Osteoblast (primary cell): ENCODE data around the gene RFTN1. TPM values are rescaled to one million over a fixed set of nuclear protein-coding genes. Genes with fewer than 3 reads are reported as not detected.

Experiments
- DNase-seq: peaks from one replicate; pipeline ENCODE4 v3.0.0; 2011; ENCODE audit warnings: low spot score, mixed read lengths; ENCODE audit not compliant: insufficient read length; ENCODE audit errors: missing footprints
- H2AFZ ChIP-seq: 2 replicates; pipeline ENCODE4 v1.6.0; 2011; ENCODE audit warnings: mild to moderate bottlenecking, low read length
- H3K27ac ChIP-seq: 2 replicates; pipeline ENCODE4 v1.5.1; 2011; ENCODE audit warnings: mild to moderate bottlenecking, low read depth, low read length, moderate library complexity
- H3K27me3 ChIP-seq: 2 replicates; pipeline ENCODE4 v1.6.0; 2012; ENCODE audit warnings: mild to moderate bottlenecking, control low read depth, inconsistent platforms, low read length, moderate library complexity; ENCODE audit not compliant: insufficient read depth
- H3K36me3 ChIP-seq: 2 replicates; pipeline ENCODE4 v1.5.1; 2011; ENCODE audit warnings: mild to moderate bottlenecking, low read length, control low read depth, moderate library complexity; ENCODE audit not compliant: insufficient read depth
- H3K4me1 ChIP-seq: 2 replicates; pipeline ENCODE4 v1.5.1; 2011; ENCODE audit warnings: mild to moderate bottlenecking, low read length, control low read depth, moderate library complexity; ENCODE audit not compliant: insufficient read depth
- H3K4me2 ChIP-seq: 2 replicates; pipeline ENCODE4 v1.6.0; 2011; ENCODE audit warnings: mild to moderate bottlenecking, low read length; ENCODE audit not compliant: insufficient read depth
- H3K4me3 ChIP-seq: fragments of 200-600 bp; sonication (generic); 3 replicates; pipeline ENCODE4 v1.5.1; 2012; ENCODE audit warnings: mild to moderate bottlenecking, low read length, inconsistent platforms; ENCODE audit not compliant: insufficient read depth
- H3K79me2 ChIP-seq: 2 replicates; pipeline ENCODE4 v1.6.0; 2012; ENCODE audit warnings: mild to moderate bottlenecking, low read length, control low read depth, inconsistent platforms; ENCODE audit not compliant: insufficient read depth
- H3K9me3 ChIP-seq: 2 replicates; pipeline ENCODE4 v1.5.1; 2011; ENCODE audit warnings: low read depth, low read length, control low read depth
- H4K20me1 ChIP-seq: 2 replicates; pipeline ENCODE4 v1.6.0; 2012; ENCODE audit warnings: mild to moderate bottlenecking, low read length, control low read depth; ENCODE audit not compliant: insufficient read depth
- total RNA-seq: library from RNA; depleted of rRNA; stranded (reverse); fragments of >200 nt; gene quantifications from 2 replicates; pipeline ENCODE4 v1.2.3, GENCODE V29; 2012
- TF ChIP-seq, protein P1 (sequence below): IDR thresholded peaks from 2 replicates; pipeline ENCODE4 v1.5.1; 2011; ENCODE audit warnings: mild to moderate bottlenecking, low read depth, low read length, moderate library complexity; ENCODE audit errors: extremely low read depth

RFTN1 gene
- total RNA-seq, 1 donor = 99.2 TPM

DNA sequence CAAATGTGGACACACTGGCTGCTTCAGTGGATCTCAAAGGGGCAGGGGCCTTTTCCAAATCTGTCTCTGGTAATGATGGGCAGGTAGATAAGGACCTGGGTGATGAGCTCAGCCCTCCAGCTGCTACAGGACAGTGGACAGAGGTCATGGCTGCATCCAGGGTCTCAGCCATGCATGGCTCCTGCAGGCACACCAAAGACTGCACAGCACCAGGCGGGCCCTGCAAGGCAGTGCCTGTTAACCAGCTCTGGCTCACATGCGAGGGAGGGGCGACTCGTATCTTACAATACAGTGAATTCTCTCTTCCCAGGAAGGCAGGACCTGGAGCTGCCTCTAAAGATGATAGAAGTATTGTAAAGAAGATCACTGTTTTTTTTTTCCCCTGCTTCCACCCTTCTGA, 189.8 kb downstream of the RFTN1 start:
- H3K4me2 ChIP-seq = no peak overlapping the region
- no peak for DNase-seq

GRCh38 chr3:16322189-16322588, 191.3 kb downstream of the RFTN1 start:
- Histone ChIP-seq H3K27me3 (no peaks in the 10 kb centered on the region), H2AFZ (no peak overlapping the region), H3K9me3 (no peaks in the 10 kb centered on the region), H3K79me2 (no peaks in the 10 kb centered on the region), H3K27ac (no peak overlapping the region), H3K4me2 (no peak overlapping the region), H3K4me3 (no peak overlapping the region), H3K4me1 (peaks cover 3% of the 10 kb centered on the region), H3K36me3 (peaks cover 29% of the 10 kb centered on the region), H4K20me1 (no peaks in the 10 kb centered on the region)
- DNase-seq = no peak
- TF ChIP-seq, protein P1, sequence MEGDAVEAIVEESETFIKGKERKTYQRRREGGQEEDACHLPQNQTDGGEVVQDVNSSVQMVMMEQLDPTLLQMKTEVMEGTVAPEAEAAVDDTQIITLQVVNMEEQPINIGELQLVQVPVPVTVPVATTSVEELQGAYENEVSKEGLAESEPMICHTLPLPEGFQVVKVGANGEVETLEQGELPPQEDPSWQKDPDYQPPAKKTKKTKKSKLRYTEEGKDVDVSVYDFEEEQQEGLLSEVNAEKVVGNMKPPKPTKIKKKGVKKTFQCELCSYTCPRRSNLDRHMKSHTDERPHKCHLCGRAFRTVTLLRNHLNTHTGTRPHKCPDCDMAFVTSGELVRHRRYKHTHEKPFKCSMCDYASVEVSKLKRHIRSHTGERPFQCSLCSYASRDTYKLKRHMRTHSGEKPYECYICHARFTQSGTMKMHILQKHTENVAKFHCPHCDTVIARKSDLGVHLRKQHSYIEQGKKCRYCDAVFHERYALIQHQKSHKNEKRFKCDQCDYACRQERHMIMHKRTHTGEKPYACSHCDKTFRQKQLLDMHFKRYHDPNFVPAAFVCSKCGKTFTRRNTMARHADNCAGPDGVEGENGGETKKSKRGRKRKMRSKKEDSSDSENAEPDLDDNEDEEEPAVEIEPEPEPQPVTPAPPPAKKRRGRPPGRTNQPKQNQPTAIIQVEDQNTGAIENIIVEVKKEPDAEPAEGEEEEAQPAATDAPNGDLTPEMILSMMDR = no peak

More for the DNA sequence above, 189.8 kb downstream of the RFTN1 start:
- Histone ChIP-seq H3K4me1 (no peaks in the 10 kb centered on the region), H2AFZ (no peak overlapping the region), H3K27ac (no peak overlapping the region), H4K20me1 (no peaks in the 10 kb centered on the region), H3K4me3 (no peak overlapping the region), H3K36me3 (peaks cover 26% of the 10 kb centered on the region), H3K9me3 (no peaks in the 10 kb centered on the region), H3K79me2 (no peaks in the 10 kb centered on the region), H3K27me3 (no peaks in the 10 kb centered on the region)
- TF ChIP-seq, protein P1 = no peak

DNA sequence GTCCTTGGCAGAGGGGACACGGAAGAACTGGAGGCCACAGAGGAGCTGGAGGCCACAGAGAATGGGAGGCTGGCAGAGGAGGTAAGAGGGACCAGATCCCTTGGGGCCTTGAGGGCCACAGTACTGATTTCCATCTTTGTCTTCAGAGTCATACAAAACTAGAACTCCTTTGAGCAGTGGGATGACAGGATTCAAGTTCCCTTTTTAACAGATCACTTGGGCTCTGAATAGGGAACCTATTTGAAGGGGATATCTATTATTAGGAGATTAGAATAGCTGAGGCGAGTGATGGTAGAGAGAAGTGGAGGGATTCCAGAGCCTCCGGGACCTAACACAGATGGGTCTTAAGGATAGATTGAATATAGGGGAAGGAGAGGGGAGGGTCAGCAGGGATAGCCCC, 192.8 kb downstream of the RFTN1 start:
- Histone ChIP-seq H4K20me1 (no peaks in the 10 kb centered on the region), H3K4me1 (peaks cover 3% of the 10 kb centered on the region), H3K27me3 (no peaks in the 10 kb centered on the region), H3K9me3 (no peaks in the 10 kb centered on the region), H3K79me2 (no peaks in the 10 kb centered on the region), H2AFZ (no peak overlapping the region), H3K4me3 (no peak overlapping the region), H3K36me3 (peaks cover 40% of the 10 kb centered on the region), H3K27ac (no peak overlapping the region), H3K4me2 (no peak overlapping the region)
- TF ChIP-seq, protein P1 = no peak
- no peak for DNase-seq

- Histone ChIP-seq H3K4me2 (no peak overlapping the region), H3K4me3 (no peak overlapping the region), H3K9me3 (no peaks in the 10 kb centered on the region), H3K79me2 (no peaks in the 10 kb centered on the region), H3K4me1 (peaks cover 3% of the 10 kb centered on the region), H3K27ac (no peak overlapping the region), H3K27me3 (no peaks in the 10 kb centered on the region), H3K36me3 (peaks cover 45% of the 10 kb centered on the region), H2AFZ (no peak overlapping the region), H4K20me1 (no peaks in the 10 kb centered on the region)
- no peak for DNase-seq
- TF ChIP-seq, protein P1 = no peak
Measured at GRCh38 chr3:16319723-16320122, 193.8 kb downstream of the RFTN1 start.
